ENCODE measurements around the gene ZNF689. TPM values are rescaled to one million over a fixed set of nuclear protein-coding genes. Genes with fewer than 3 reads are reported as not detected.

Gene ZNF689
- total and polyA plus RNA-seq, 2 of the 4 experiments (the other 2 are of a cell fraction) = 2.7 to 2.9 TPM

DNA sequence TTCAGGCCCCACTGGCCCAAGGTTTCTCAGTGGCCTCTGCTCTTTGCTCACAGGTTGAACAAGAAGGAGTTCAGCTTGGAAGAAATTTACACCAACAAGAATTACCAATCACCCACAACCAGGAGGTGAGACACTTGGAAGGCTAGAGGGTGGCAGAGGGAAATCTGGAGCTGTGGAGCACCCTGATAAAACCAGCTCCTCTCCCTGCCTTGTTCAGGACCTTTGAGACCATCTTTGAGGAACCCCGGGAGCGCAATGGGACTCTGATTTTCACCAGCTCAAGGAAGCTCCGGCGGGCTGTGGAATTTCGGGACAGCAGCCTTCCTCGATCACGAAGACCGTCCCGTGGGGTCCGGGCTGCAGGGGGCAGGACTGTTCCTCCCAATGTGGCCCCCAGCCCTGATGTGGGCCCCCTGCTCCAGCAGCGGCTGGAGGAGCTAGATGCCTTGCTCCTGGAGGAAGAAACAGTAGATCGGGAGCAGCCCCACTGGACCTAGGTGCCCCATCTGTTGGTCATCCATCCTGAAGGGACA, 45.7 kb upstream of the ZNF689 start:
- peaks cover 33% of the 10 kb centered on the region for H3K36me3 ChIP-seq (ENCODE audit: control insufficient read depth, insufficient read depth, low read length)
- H2BK5ac ChIP-seq (ENCODE audit: low read depth, low read length, poor library complexity, severe bottlenecking) = no peak overlapping the region
- no peak overlapping the region for H3K56ac ChIP-seq (ENCODE audit: extremely low read depth, insufficient read depth, low read length)
- in situ Hi-C loops (cut with MboI; ENCODE audit: low sequenced_read_pairs) (no loop called here), dilution Hi-C loops (cut with HindIII; ENCODE audit: low sequenced_read_pairs, unreplicated experiment) (no loop called here), intact Hi-C loops (cut with micrococcal nuclease) (no loop called here)
- no peak overlapping the region for H3K4me3 ChIP-seq (ENCODE audit: insufficient read depth, low read depth, low read length)
- H3K4me2 ChIP-seq (ENCODE audit: low read depth, low read length) = no peak overlapping the region
- no peak overlapping the region for H3K9ac ChIP-seq (ENCODE audit: low read depth, low read length)
- TF ChIP-seq POLR2A (IDR thresholded peaks at IDR 0.05; ENCODE audit: low read depth, low read length) (no peak), MXI1 (IDR thresholded peaks at IDR 0.05; ENCODE audit: borderline replicate concordance, low read depth, low read length) (no peak)
- TF ChIP-seq, protein P1, sequence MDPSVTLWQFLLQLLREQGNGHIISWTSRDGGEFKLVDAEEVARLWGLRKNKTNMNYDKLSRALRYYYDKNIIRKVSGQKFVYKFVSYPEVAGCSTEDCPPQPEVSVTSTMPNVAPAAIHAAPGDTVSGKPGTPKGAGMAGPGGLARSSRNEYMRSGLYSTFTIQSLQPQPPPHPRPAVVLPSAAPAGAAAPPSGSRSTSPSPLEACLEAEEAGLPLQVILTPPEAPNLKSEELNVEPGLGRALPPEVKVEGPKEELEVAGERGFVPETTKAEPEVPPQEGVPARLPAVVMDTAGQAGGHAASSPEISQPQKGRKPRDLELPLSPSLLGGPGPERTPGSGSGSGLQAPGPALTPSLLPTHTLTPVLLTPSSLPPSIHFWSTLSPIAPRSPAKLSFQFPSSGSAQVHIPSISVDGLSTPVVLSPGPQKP (IDR thresholded peaks at IDR 0.05; ENCODE audit: borderline replicate concordance, low read depth, low read length) = no peak
- H3K27me3 ChIP-seq (ENCODE audit: control insufficient read depth, insufficient read depth, low read length) = no peaks in the 10 kb centered on the region
- no peak overlapping the region for H3K4ac ChIP-seq (ENCODE audit: low read depth, low read length)
- no peak overlapping the region for H2AFZ ChIP-seq (replicated peaks; ENCODE audit: low read length, poor library complexity)
- H2AK9ac ChIP-seq (replicated peaks; ENCODE audit: low read depth, low read length, poor library complexity) = no peak overlapping the region
- no peak overlapping the region for H2BK20ac ChIP-seq (ENCODE audit: low read depth, low read length)
- H4K5ac ChIP-seq (ENCODE audit: low read depth, low read length) = no peak overlapping the region
- no peak overlapping the region for H2BK15ac ChIP-seq (ENCODE audit: low read depth, low read length)
- no peak overlapping the region for H4K8ac ChIP-seq (ENCODE audit: low read depth in 2 of 2, low read length in 2 of 2)
- H3K27ac ChIP-seq (ENCODE audit: insufficient read depth, low read length) = no peak overlapping the region
- CTCF ChIA-PET = no interaction called here
- DNase-seq = no peak
- H4K20me1 ChIP-seq (ENCODE audit: insufficient read depth, low read length) = peaks cover 10% of the 10 kb centered on the region
- H2AK5ac ChIP-seq (ENCODE audit: low read depth, low read length) = no peak overlapping the region
- POLR2A ChIA-PET (ENCODE audit: unreplicated experiment) = no interaction called here
- no peak overlapping the region for H3K18ac ChIP-seq (ENCODE audit: low read depth, low read length)
- WGBS, 2 experiments (ENCODE audit: extremely low coverage in 2 of 2, insufficient read length in 1 of 2) = 91% methylated on average over 4 of the region's 12 CpGs; no CpG with 5 or more reads in 1 of the 2 experiments
- H2BK120ac ChIP-seq (ENCODE audit: low read depth, low read length) = no peak overlapping the region
- H3K14ac ChIP-seq (replicated peaks; ENCODE audit: low read depth, low read length) = no peak overlapping the region
- ATAC-seq (ENCODE audit: low read depth) = no peak
- H3K9me3 ChIP-seq (ENCODE audit: control insufficient read depth, insufficient read depth, low read length) = no peaks in the 10 kb centered on the region
- H3K23ac ChIP-seq (ENCODE audit: low read depth, low read length) = no peak overlapping the region
- no peaks in the 10 kb centered on the region for H3K9me1 ChIP-seq (ENCODE audit: insufficient read depth, low read length)
- peaks cover 11% of the 10 kb centered on the region; the same call in 1 of the 2 replicates for H3K4me1 ChIP-seq (ENCODE audit: control insufficient read depth, insufficient read depth, low read length)
- BruUV-seq (replicated peaks) = no TSS peak
- H3K79me1 ChIP-seq (ENCODE audit: low read depth in 1 of 2, low read length in 2 of 2) = peaks cover 24 to 46% of the 10 kb centered on the region in 2 experiments
- no peak overlapping the region for H4K91ac ChIP-seq (ENCODE audit: insufficient read depth, low read depth, low read length)

Measured in IMR-90 (cell line).